Trophoblast cell (in vitro differentiated cells and primary cell): ENCODE results near the gene HIPK2.

Source experiments
- DNase-seq, 2 donors: peaks; one replicate each; pipeline ENCODE4 v3.0.0-alpha.2; 2016
- H2AFZ ChIP-seq: 2 replicates; pipeline ENCODE4 v1.6.1; 2013; ENCODE audit warnings: low read length, moderate library complexity, mild to moderate bottlenecking; ENCODE audit not compliant: insufficient read depth, poor library complexity
- H2AK5ac ChIP-seq: 2 replicates; pipeline ENCODE4 v1.6.1; 2013; ENCODE audit warnings: mild to moderate bottlenecking, low read length
- H2BK120ac ChIP-seq: 2 replicates; pipeline ENCODE4 v1.6.1; 2013; ENCODE audit warnings: low read length, mild to moderate bottlenecking, moderate library complexity; ENCODE audit not compliant: insufficient read depth, poor library complexity
- H2BK12ac ChIP-seq: 2 replicates; pipeline ENCODE4 v1.6.1; 2013; ENCODE audit warnings: mild to moderate bottlenecking, low read length, moderate library complexity
- H2BK5ac ChIP-seq: 2 replicates; pipeline ENCODE4 v1.6.1; 2013; ENCODE audit warnings: low read length, low read depth, moderate library complexity, mild to moderate bottlenecking; ENCODE audit not compliant: poor library complexity
- H3K14ac ChIP-seq: 2 replicates; pipeline ENCODE4 v1.6.1; 2013; ENCODE audit warnings: mild to moderate bottlenecking, low read length
- H3K18ac ChIP-seq: 2 replicates; pipeline ENCODE4 v1.6.1; 2013; ENCODE audit warnings: mild to moderate bottlenecking, low read length
- H3K23ac ChIP-seq: 2 replicates; pipeline ENCODE4 v1.6.1; 2013; ENCODE audit warnings: low read length
- H3K27ac ChIP-seq: 2 replicates; pipeline ENCODE4 v1.5.1; 2013; ENCODE audit warnings: low read depth, mild to moderate bottlenecking, inconsistent platforms, low read length, moderate library complexity
- H3K27me3 ChIP-seq: 2 replicates; pipeline ENCODE4 v1.6.1; 2013; ENCODE audit warnings: inconsistent platforms, mild to moderate bottlenecking, low read length, moderate library complexity; ENCODE audit not compliant: insufficient read depth
- H3K36me3 ChIP-seq, 2 experiments: 1 replicate in 1 of 2; 2 replicates in 1 of 2; pipeline ENCODE4 v1.6.1; 2013; ENCODE audit warnings: low read length in 2 of 2, mild to moderate bottlenecking in 2 of 2, moderate library complexity in 1 of 2; ENCODE audit not compliant: insufficient read depth in 2 of 2, control insufficient read depth in 1 of 2
- H3K4ac ChIP-seq: 2 replicates; pipeline ENCODE4 v1.6.1; 2013; ENCODE audit warnings: low read depth, mild to moderate bottlenecking, low read length, moderate library complexity
- H3K4me1 ChIP-seq, 2 experiments: 1 replicate in 1 of 2; 2 replicates in 1 of 2; pipeline ENCODE4 v1.6.1; 2013; ENCODE audit warnings: low read length in 2 of 2, mild to moderate bottlenecking in 2 of 2, moderate library complexity in 1 of 2; ENCODE audit not compliant: insufficient read depth in 2 of 2, control insufficient read depth in 1 of 2
- H3K4me2 ChIP-seq: 2 replicates; pipeline ENCODE4 v1.6.1; 2013; ENCODE audit warnings: inconsistent platforms, mild to moderate bottlenecking, low read length, moderate library complexity
- H3K4me3 ChIP-seq: 2 replicates; pipeline ENCODE4 v1.5.1; 2013; ENCODE audit warnings: mild to moderate bottlenecking, low read depth, low read length, inconsistent platforms
- H3K79me1 ChIP-seq: one replicate; pipeline ENCODE4 v1.6.1; 2013; ENCODE audit warnings: low read length
- H3K79me2 ChIP-seq: 2 replicates; pipeline ENCODE4 v1.6.1; 2013; ENCODE audit warnings: low read length, mild to moderate bottlenecking; ENCODE audit not compliant: control insufficient read depth, insufficient read depth, poor library complexity
- H3K9ac ChIP-seq: 2 replicates; pipeline ENCODE4 v1.6.1; 2013; ENCODE audit warnings: mild to moderate bottlenecking, low read length
- H3K9me3 ChIP-seq: 2 replicates; pipeline ENCODE4 v1.6.1; 2013; ENCODE audit warnings: low read depth, mild to moderate bottlenecking, control low read depth, inconsistent platforms, low read length; ENCODE audit not compliant: insufficient read depth
- H4K12ac ChIP-seq: 2 replicates; pipeline ENCODE4 v1.6.1; 2013; ENCODE audit warnings: low read depth, mild to moderate bottlenecking, low read length, moderate library complexity
- H4K8ac ChIP-seq: 2 replicates; pipeline ENCODE4 v1.6.1; 2013; ENCODE audit warnings: low read depth, mild to moderate bottlenecking, low read length, moderate library complexity
- H4K91ac ChIP-seq: one replicate; pipeline ENCODE4 v1.6.1; 2013; ENCODE audit warnings: low read depth, mild to moderate bottlenecking, low read length, moderate library complexity
- WGBS: extraction: QIAGEN DNeasy Blood & Tissue Kit; methylation state at CpG from one replicate; pipeline ENCODE4 v1.1.7; 2013; ENCODE audit warnings: missing lambda C conversion rate; ENCODE audit not compliant: insufficient read length, insufficient coverage; ENCODE audit errors: extremely low coverage; 5-methylcytosine and 5-hydroxymethylcytosine counted together

HIPK2 gene

GRCh38 chr7:139573871-139574270 is 203.9 kb downstream of the HIPK2 start:
- no peak overlapping the region for H3K4me2 ChIP-seq
- H4K12ac ChIP-seq = no peak overlapping the region
- no peak overlapping the region for H2AK5ac ChIP-seq
- H3K4ac ChIP-seq = no peak overlapping the region
- no peaks in the 10 kb centered on the region for H3K79me1 ChIP-seq
- H3K4me3 ChIP-seq = no peak overlapping the region
- H3K4me1 ChIP-seq = no peaks in the 10 kb centered on the region
- H2BK120ac ChIP-seq = no peak overlapping the region
- no peaks in the 10 kb centered on the region for H3K79me2 ChIP-seq
- peaks cover 2 to 4% of the 10 kb centered on the region in 2 experiments for H3K36me3 ChIP-seq
- no peak overlapping the region for H2AFZ ChIP-seq
- no peak overlapping the region for H4K8ac ChIP-seq
- WGBS = no CpG with 5 or more reads among the region's 9 CpGs
- DNase-seq = no peak
- H3K18ac ChIP-seq = no peak overlapping the region
- H2BK5ac ChIP-seq = no peak overlapping the region
- no peak overlapping the region for H2BK12ac ChIP-seq
- no peak overlapping the region for H3K23ac ChIP-seq
- no peak overlapping the region for H3K27ac ChIP-seq
- H4K91ac ChIP-seq = no peak overlapping the region
- no peak overlapping the region for H3K9ac ChIP-seq
- peaks cover 4% of the 10 kb centered on the region for H3K9me3 ChIP-seq
- no peaks in the 10 kb centered on the region for H3K27me3 ChIP-seq
- H3K14ac ChIP-seq = no peak overlapping the region

- Histone ChIP-seq H2BK5ac (no peak overlapping the region), H3K4me2 (no peak overlapping the region), H3K27ac (no peak overlapping the region), H3K27me3 (no peaks in the 10 kb centered on the region), H3K79me1 (no peaks in the 10 kb centered on the region), H3K9ac (no peak overlapping the region), H3K9me3 (peaks cover 5% of the 10 kb centered on the region), H3K79me2 (no peaks in the 10 kb centered on the region), H3K14ac (no peak overlapping the region), H3K18ac (no peak overlapping the region), H2AK5ac (no peak overlapping the region), H4K8ac (no peak overlapping the region), H4K12ac (no peak overlapping the region), H3K23ac (no peak overlapping the region), H3K36me3 (peaks cover 2 to 4% of the 10 kb centered on the region in 2 experiments), H4K91ac (no peak overlapping the region), H3K4ac (no peak overlapping the region), H2BK12ac (no peak overlapping the region), H3K4me3 (no peak overlapping the region), H2BK120ac (no peak overlapping the region), H2AFZ (no peak overlapping the region), H3K4me1 (no peaks in the 10 kb centered on the region)
- DNase-seq = no peak
- no CpG with 5 or more reads among the region's 38 CpGs for WGBS
These were observed 205.0 kb downstream of the HIPK2 start for GRCh38 chr7:139572704-139573385.

GRCh38 chr7:139572071-139572470 is 205.7 kb downstream of the HIPK2 start:
- H3K4me2 ChIP-seq = no peak overlapping the region
- H3K14ac ChIP-seq = no peak overlapping the region
- no peak overlapping the region for H3K23ac ChIP-seq
- H2BK120ac ChIP-seq = no peak overlapping the region
- H2BK5ac ChIP-seq = no peak overlapping the region
- no peaks in the 10 kb centered on the region for H3K79me2 ChIP-seq
- H3K4ac ChIP-seq = no peak overlapping the region
- no peak for DNase-seq
- H4K12ac ChIP-seq = no peak overlapping the region
- no peak overlapping the region for H3K18ac ChIP-seq
- H2AK5ac ChIP-seq = no peak overlapping the region
- peaks cover 5% of the 10 kb centered on the region for H3K9me3 ChIP-seq
- H3K27ac ChIP-seq = no peak overlapping the region
- no CpG with 5 or more reads among the region's 15 CpGs for WGBS
- peaks cover 2 to 4% of the 10 kb centered on the region in 2 experiments for H3K36me3 ChIP-seq
- H2AFZ ChIP-seq = no peak overlapping the region
- H3K4me1 ChIP-seq = no peaks in the 10 kb centered on the region
- no peak overlapping the region for H4K91ac ChIP-seq
- no peak overlapping the region for H4K8ac ChIP-seq
- no peak overlapping the region for H3K9ac ChIP-seq
- H3K79me1 ChIP-seq = no peaks in the 10 kb centered on the region
- H3K27me3 ChIP-seq = no peaks in the 10 kb centered on the region
- H3K4me3 ChIP-seq = no peak overlapping the region
- no peak overlapping the region for H2BK12ac ChIP-seq

- Histone ChIP-seq H2BK5ac (no peak overlapping the region), H3K79me1 (no peaks in the 10 kb centered on the region), H3K4me1 (no peaks in the 10 kb centered on the region), H3K9ac (no peak overlapping the region), H3K9me3 (peaks cover 5% of the 10 kb centered on the region), H3K4ac (no peak overlapping the region), H2AFZ (no peak overlapping the region), H2AK5ac (no peak overlapping the region), H3K36me3 (peaks cover 2 to 4% of the 10 kb centered on the region in 2 experiments), H3K23ac (no peak overlapping the region), H3K4me2 (no peak overlapping the region), H3K27ac (no peak overlapping the region), H4K91ac (no peak overlapping the region), H3K79me2 (no peaks in the 10 kb centered on the region), H4K8ac (no peak overlapping the region), H4K12ac (no peak overlapping the region), H3K4me3 (peak overlapping the region; percentile 21), H2BK12ac (no peak overlapping the region), H2BK120ac (no peak overlapping the region), H3K27me3 (no peaks in the 10 kb centered on the region), H3K18ac (no peak overlapping the region), H3K14ac (no peak overlapping the region)
- peak in 1 of 2 donors; percentile 36 for DNase-seq
- no CpG with 5 or more reads among the region's 20 CpGs for WGBS
These were observed 206.1 kb downstream of the HIPK2 start for GRCh38 chr7:139571651-139572050.
